Measurements from ENCODE around the gene XAGE2.

The XAGE2 gene

DNA sequence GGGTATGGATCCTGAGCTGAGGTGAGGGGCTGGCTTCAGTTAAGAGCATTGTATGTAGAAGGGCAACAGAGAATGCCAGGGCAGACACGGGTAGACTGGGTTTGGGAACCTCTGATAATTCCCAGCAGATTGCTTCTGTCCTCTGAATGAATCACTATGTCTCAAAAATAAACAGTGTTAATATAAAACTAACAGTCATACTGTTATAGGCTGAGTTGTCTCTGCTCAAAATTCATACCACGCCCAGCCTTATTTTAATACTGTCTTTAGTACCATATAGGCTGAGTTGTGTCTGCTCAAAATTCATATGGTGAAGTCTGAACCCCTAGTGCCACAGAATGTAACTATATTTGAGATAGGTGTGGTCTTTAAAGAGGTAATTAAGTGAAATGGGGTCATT, 10.0 kb downstream of the XAGE2 start:
- Histone ChIP-seq H3K27ac (ENCODE audit: low read depth, low read length, poor library complexity, severe bottlenecking) (no peak overlapping the region), H4K20me1 (ENCODE audit: insufficient read depth, low read length) (no peaks in the 10 kb centered on the region), H2AFZ (ENCODE audit: low read length) (no peak overlapping the region), H3F3A (ENCODE audit: insufficient read depth, low read length) (no peaks in the 10 kb centered on the region), H3K4me3 (ENCODE audit: low read depth, low read length, poor library complexity, severe bottlenecking) (no peak overlapping the region), H3K79me2 (ENCODE audit: insufficient read depth, low read length) (no peaks in the 10 kb centered on the region), H3K9me3 (ENCODE audit: low read length) (no peaks in the 10 kb centered on the region), H3K9ac (ENCODE audit: low read length) (no peak overlapping the region), H3K9me2 (ENCODE audit: low read depth, low read length) (no peaks in the 10 kb centered on the region), H3K36me3 (ENCODE audit: insufficient read depth, low read length) (no peaks in the 10 kb centered on the region), H3K4me2 (ENCODE audit: low read length) (no peak overlapping the region), H3K27me3 (ENCODE audit: insufficient read depth, low read length) (no peaks in the 10 kb centered on the region), H3K4me1 (ENCODE audit: insufficient read depth, low read length, severe bottlenecking) (no peaks in the 10 kb centered on the region)
- no peak for TF ChIP-seq CTCF (IDR thresholded peaks at IDR 0.05; ENCODE audit: low read length)
- TF ChIP-seq EZH2 (IDR thresholded peaks at IDR 0.05; ENCODE audit: borderline replicate concordance, low read length), result no peak

- TF ChIP-seq CTCF (IDR thresholded peaks at IDR 0.05; ENCODE audit: low read length), result no peak
- no peak for TF ChIP-seq EZH2 (IDR thresholded peaks at IDR 0.05; ENCODE audit: borderline replicate concordance, low read length)
- no peak overlapping the region for H3K27ac ChIP-seq (ENCODE audit: low read depth, low read length, poor library complexity, severe bottlenecking)
- H3K27me3 ChIP-seq (ENCODE audit: insufficient read depth, low read length), result no peaks in the 10 kb centered on the region
- H3K4me2 ChIP-seq (ENCODE audit: low read length), result no peak overlapping the region
- H3F3A ChIP-seq (ENCODE audit: insufficient read depth, low read length), result no peaks in the 10 kb centered on the region
- H2AFZ ChIP-seq (ENCODE audit: low read length), result no peak overlapping the region
- no peaks in the 10 kb centered on the region for H3K9me3 ChIP-seq (ENCODE audit: low read length)
- H3K79me2 ChIP-seq (ENCODE audit: insufficient read depth, low read length), result no peaks in the 10 kb centered on the region
- no peaks in the 10 kb centered on the region for H3K4me1 ChIP-seq (ENCODE audit: insufficient read depth, low read length, severe bottlenecking)
- no peaks in the 10 kb centered on the region for H4K20me1 ChIP-seq (ENCODE audit: insufficient read depth, low read length)
- no peaks in the 10 kb centered on the region for H3K9me2 ChIP-seq (ENCODE audit: low read depth, low read length)
- H3K4me3 ChIP-seq (ENCODE audit: low read depth, low read length, poor library complexity, severe bottlenecking), result no peak overlapping the region
- H3K36me3 ChIP-seq (ENCODE audit: insufficient read depth, low read length), result no peaks in the 10 kb centered on the region
- H3K9ac ChIP-seq (ENCODE audit: low read length), result no peak overlapping the region
Observed at GRCh38 chrX:52380993-52381392, 12.2 kb downstream of the XAGE2 start.

- Histone ChIP-seq H3K27me3 (ENCODE audit: insufficient read depth, low read length) (no peaks in the 10 kb centered on the region), H3F3A (ENCODE audit: insufficient read depth, low read length) (no peaks in the 10 kb centered on the region), H3K4me3 (ENCODE audit: low read depth, low read length, poor library complexity, severe bottlenecking) (no peak overlapping the region), H2AFZ (ENCODE audit: low read length) (no peak overlapping the region), H3K36me3 (ENCODE audit: insufficient read depth, low read length) (no peaks in the 10 kb centered on the region), H3K79me2 (ENCODE audit: insufficient read depth, low read length) (no peaks in the 10 kb centered on the region), H3K9me2 (ENCODE audit: low read depth, low read length) (no peaks in the 10 kb centered on the region), H4K20me1 (ENCODE audit: insufficient read depth, low read length) (no peaks in the 10 kb centered on the region), H3K27ac (ENCODE audit: low read depth, low read length, poor library complexity, severe bottlenecking) (no peak overlapping the region), H3K4me1 (ENCODE audit: insufficient read depth, low read length, severe bottlenecking) (no peaks in the 10 kb centered on the region), H3K4me2 (ENCODE audit: low read length) (no peak overlapping the region), H3K9me3 (ENCODE audit: low read length) (no peaks in the 10 kb centered on the region), H3K9ac (ENCODE audit: low read length) (no peak overlapping the region)
- TF ChIP-seq CTCF (IDR thresholded peaks at IDR 0.05; ENCODE audit: low read length) (no peak), EZH2 (IDR thresholded peaks at IDR 0.05; ENCODE audit: borderline replicate concordance, low read length) (no peak)
Observed at GRCh38 chrX:52410439-52411394, 41.9 kb downstream of the XAGE2 start.

All from OCI-LY1 (cell line).